HK-2 (cell line): ENCODE data around the gene MED12.
"Not testable (repeated sequence)": the region's sequence is repeated elsewhere in the genome, so short reads cannot be mapped to it uniquely, and the experiment has no call there.

Experiments
- DNase-seq: peaks from one replicate; pipeline ENCODE4 v3.0.0-alpha.2; 2018; ENCODE audit not compliant: unreplicated experiment

The MED12 gene

GRCh38 chrX:71162981-71163380, 44.6 kb downstream of the MED12 start:
- DNase-seq, result no peak

GRCh38 chrX:71164071-71164470, 45.7 kb downstream of the MED12 start:
- DNase-seq, result no peak

GRCh38 chrX:71166461-71166860, 48.1 kb downstream of the MED12 start:
- DNase-seq, result no peak

- DNase-seq, result no peak
Measured at GRCh38 chrX:71167031-71167781, 48.8 kb downstream of the MED12 start.

- no peak for DNase-seq
Measured at GRCh38 chrX:71168134-71168533, 49.7 kb downstream of the MED12 start.

GRCh38 chrX:71169586-71169985, 51.2 kb downstream of the MED12 start:
- no peak for DNase-seq

- no peak for DNase-seq
Measured at GRCh38 chrX:71170660-71171059, 52.3 kb downstream of the MED12 start.

GRCh38 chrX:71171110-71171801, 52.9 kb downstream of the MED12 start:
- no peak for DNase-seq

GRCh38 chrX:71173440-71173839, 55.0 kb downstream of the MED12 start:
- DNase-seq, result no peak

- DNase-seq, result no peak
Measured at GRCh38 chrX:71174795-71175194, 56.4 kb downstream of the MED12 start.

GRCh38 chrX:71175531-71175930, 57.1 kb downstream of the MED12 start:
- DNase-seq, result no peak

- no peak for DNase-seq
Measured at GRCh38 chrX:71177327-71177726, 58.9 kb downstream of the MED12 start.

- peak; percentile 34 for DNase-seq
Measured at GRCh38 chrX:71178908-71179307, 60.5 kb downstream of the MED12 start.

- not testable (repeated sequence) for DNase-seq
Measured at GRCh38 chrX:71180579-71181265, 62.3 kb downstream of the MED12 start.

GRCh38 chrX:71181558-71181909, 63.1 kb downstream of the MED12 start:
- peak; percentile 17 for DNase-seq

GRCh38 chrX:71181910-71182799, 63.8 kb downstream of the MED12 start:
- DNase-seq, result peak; percentile 86

- DNase-seq, result no peak
Measured at GRCh38 chrX:71182871-71183270, 64.5 kb downstream of the MED12 start.

GRCh38 chrX:71183341-71183740, 64.9 kb downstream of the MED12 start:
- no peak for DNase-seq

GRCh38 chrX:71184092-71184491, 65.7 kb downstream of the MED12 start:
- no peak for DNase-seq

GRCh38 chrX:71184803-71185495, 66.6 kb downstream of the MED12 start:
- DNase-seq, result no peak

- no peak for DNase-seq
Measured at GRCh38 chrX:71191248-71191647, 72.9 kb downstream of the MED12 start.
